HCT116 (cell line): ENCODE results near the gene SLC35E2B. TPM values are rescaled to one million over a fixed set of nuclear protein-coding genes. Genes with fewer than 3 reads are reported as not detected.
"Not testable (repeated sequence)": the region's sequence is repeated elsewhere in the genome, so short reads cannot be mapped to it uniquely, and the experiment has no call there.

Source experiments
- ATAC-seq: fragments of 200-7000 bp; cut with Tn5 transposase; 2 replicates; pipeline ENCODE4 v1.9.1; 2020; ENCODE audit warnings: mild to moderate bottlenecking, moderate library complexity
- BruUV-seq: library from RNA; stranded (reverse); fragments of 400-500 nt; replicated peaks from 2 replicates; lab custom pipeline; 2021; lab: Mats Ljungman, UMichigan
- CTCF ChIA-PET: fragments of 300-600 bp; sonication (Branson Sonifier 250); formaldehyde crosslinking; loops from one replicate; lab custom pipeline; 2021; ENCODE audit warnings: antibody characterized with exemption; lab: Charles Lee
- POLR2A ChIA-PET: fragments of 300-600, 350-600 bp; sonication (Branson Sonifier 250); formaldehyde crosslinking; loops from one replicate; lab custom pipeline; 2021; ENCODE audit warnings: antibody characterized with exemption; lab: Charles Lee
- RAD21 ChIA-PET, 2 experiments: fragments of 300-600 bp; sonication (Branson Sonifier 250); formaldehyde crosslinking; loops; one replicate each; lab custom pipeline; 2023; ENCODE audit warnings: low total read pairs in 2 of 2; ENCODE audit not compliant: uncharacterized antibody in 2 of 2, unreplicated experiment in 2 of 2, low non-redundant PET in 1 of 2; lab: Charles Lee
- DNase-seq: peaks from one replicate; pipeline ENCODE4 v3.0.0-alpha.2; 2010; ENCODE audit warnings: low read depth, low spot score
- H2AFZ ChIP-seq: fragments of 200-600 bp; shearing (Covaris generic), sonication (generic); 2 replicates; pipeline ENCODE4 v1.6.1; 2017; ENCODE audit warnings: low read depth, mixed run types, mixed read lengths, antibody characterized with exemption, low read length; ENCODE audit not compliant: poor library complexity, severe bottlenecking
- H3K27ac ChIP-seq: 2 replicates; pipeline ENCODE4 v1.5.1; 2012; ENCODE audit warnings: low read depth, low read length
- H3K27me3 ChIP-seq: fragments of 200-600 bp; sonication (generic); 2 replicates; pipeline ENCODE4 v1.6.1; 2016; ENCODE audit warnings: mixed run types, low read length, mixed read lengths; ENCODE audit not compliant: insufficient read depth
- H3K36me3 ChIP-seq, 2 experiments: fragments of 200-500 bp in 1 of 2; fragments of 200-600 bp in 1 of 2; sonication (Bioruptor generic) in 1 of 2; sonication (generic) in 1 of 2; 2 replicates each; pipeline versions ENCODE4 v1.5.1 to v1.6.1; 2014 to 2016; ENCODE audit warnings: low read length in 2 of 2, inconsistent platforms in 1 of 2, mixed read lengths in 1 of 2, mixed run types in 1 of 2; ENCODE audit not compliant: insufficient read depth in 2 of 2, control insufficient read depth in 1 of 2
- H3K4me1 ChIP-seq, 2 experiments: fragments of 200-600 bp in 1 of 2; sonication (generic) in 1 of 2; 2 replicates each; pipeline versions ENCODE4 v1.5.1 to v1.6.1; 2012 to 2017; ENCODE audit warnings: low read length in 2 of 2, inconsistent platforms in 1 of 2, mild to moderate bottlenecking in 1 of 2, mixed read lengths in 1 of 2, mixed run types in 1 of 2, moderate library complexity in 1 of 2; ENCODE audit not compliant: insufficient read depth in 2 of 2, control insufficient read depth in 1 of 2
- H3K4me2 ChIP-seq: fragments of 200-600 bp; sonication (generic); 2 replicates; pipeline ENCODE4 v1.6.1; 2017; ENCODE audit warnings: mixed run types, low read length, mixed read lengths
- H3K4me3 ChIP-seq, 2 experiments: fragments of 200-600 bp in 1 of 2; sonication (generic) in 1 of 2; replicated peaks in 1 of 2; 2 replicates each; pipeline ENCODE4 v1.5.1; 2011 to 2016; ENCODE audit warnings: low read length in 2 of 2, control low read depth in 1 of 2, low read depth in 1 of 2, mild to moderate bottlenecking in 1 of 2, mixed read lengths in 1 of 2, mixed run types in 1 of 2
- H3K79me2 ChIP-seq: fragments of 200-600 bp; sonication (generic); 2 replicates; pipeline ENCODE4 v1.6.1; 2017; ENCODE audit warnings: mild to moderate bottlenecking, mixed run types, low read length, moderate library complexity, mixed read lengths; ENCODE audit not compliant: insufficient read depth
- H3K9ac ChIP-seq: fragments of 200-600 bp; sonication (generic); 2 replicates; pipeline ENCODE4 v1.6.1; 2016; ENCODE audit warnings: low read length, mixed read lengths
- H3K9me2 ChIP-seq: fragments of 200-600 bp; sonication (generic), shearing (Covaris generic); 2 replicates; pipeline ENCODE4 v1.6.1; 2017; ENCODE audit warnings: mixed run types, mild to moderate bottlenecking, moderate library complexity; ENCODE audit not compliant: insufficient read depth
- H3K9me3 ChIP-seq, 2 experiments: fragments of 200-500 bp in 1 of 2; fragments of 200-600 bp in 1 of 2; sonication (Bioruptor generic) in 1 of 2; sonication (generic) in 1 of 2; 2 replicates each; pipeline ENCODE4 v1.6.1; 2014 to 2017; ENCODE audit warnings: low read length in 2 of 2, mixed read lengths in 2 of 2, inconsistent platforms in 1 of 2, low read depth in 1 of 2, mild to moderate bottlenecking in 1 of 2, mixed run types in 1 of 2, moderate library complexity in 1 of 2; ENCODE audit not compliant: control insufficient read depth in 1 of 2, insufficient read depth in 1 of 2
- H4K20me1 ChIP-seq: fragments of 200-600 bp; sonication (generic), shearing (Covaris generic); 2 replicates; pipeline ENCODE4 v1.6.1; 2017; ENCODE audit warnings: mixed run types, mild to moderate bottlenecking, moderate library complexity; ENCODE audit not compliant: insufficient read depth
- CBX3 ChIP-seq: IDR thresholded peaks from 2 replicates; pipeline ENCODE4 v1.6.1; 2012; ENCODE audit warnings: low read depth
- CEBPB ChIP-seq: IDR thresholded peaks from 2 replicates; pipeline ENCODE4 v1.6.1; 2012; ENCODE audit warnings: low read depth
- ELF1 ChIP-seq: IDR thresholded peaks from 2 replicates; pipeline ENCODE4 v1.6.1; 2012; ENCODE audit warnings: low read depth, borderline replicate concordance
- EZH2 ChIP-seq: fragments of 200-600 bp; sonication (generic); IDR thresholded peaks from 2 replicates; pipeline ENCODE4 v1.6.1; 2017; ENCODE audit warnings: antibody characterized with exemption, mixed run types
- EZH2phosphoT487 ChIP-seq: fragments of 200-600 bp; IDR thresholded peaks from 2 replicates; pipeline ENCODE4 v1.6.1; 2018; ENCODE audit warnings: antibody characterized with exemption, borderline replicate concordance
- POLR2A ChIP-seq: IDR thresholded peaks from 2 replicates; pipeline ENCODE4 v1.7.0; 2011; ENCODE audit warnings: borderline replicate concordance; ENCODE audit not compliant: insufficient read depth, insufficient read length; ENCODE audit errors: extremely low read depth
- POLR2AphosphoS5 ChIP-seq: IDR thresholded peaks from 2 replicates; pipeline ENCODE4 v1.6.1; 2011; ENCODE audit warnings: mild to moderate bottlenecking, low read depth, low read length, moderate library complexity
- SIN3A ChIP-seq: IDR thresholded peaks from 2 replicates; pipeline ENCODE4 v1.6.1; 2012; ENCODE audit warnings: low read depth
- SP1 ChIP-seq: IDR thresholded peaks from 2 replicates; pipeline ENCODE4 v1.6.1; 2012; ENCODE audit warnings: low read depth
- TCF7L2 ChIP-seq: IDR thresholded peaks from 2 replicates; pipeline ENCODE4 v1.7.0; 2011; ENCODE audit warnings: borderline replicate concordance, inconsistent platforms; ENCODE audit not compliant: insufficient read depth, insufficient read length; ENCODE audit errors: extremely low read depth
- YY1 ChIP-seq: IDR thresholded peaks from 2 replicates; pipeline ENCODE4 v1.6.1; 2011; ENCODE audit warnings: low read length, low read depth, moderate library complexity, mild to moderate bottlenecking; ENCODE audit not compliant: insufficient replicate concordance; ENCODE audit errors: extremely low read depth
- ZFX ChIP-seq: fragments of 450-650 bp; IDR thresholded peaks from 2 replicates; pipeline ENCODE4 v1.6.1; 2017
- ZNF274 ChIP-seq: fragments of 200-500 bp; sonication (Bioruptor generic); IDR thresholded peaks from 2 replicates; pipeline ENCODE4 v1.6.1; 2014; ENCODE audit warnings: mild to moderate bottlenecking, low read depth, low read length, inconsistent platforms
- intact Hi-C: fragments of 100-400 bp; cut with micrococcal nuclease; formaldehyde crosslinking; loops from 2 replicates; pipeline ENCODE4 v1.10.0; 2022
- total RNA-seq: library from RNA; stranded (reverse); gene quantifications from one replicate; pipeline ENCODE4 v1.2.1, GENCODE V29; 2021; ENCODE audit not compliant: unreplicated experiment
- TF ChIP-seq, protein P1 (sequence below): IDR thresholded peaks from 2 replicates; pipeline ENCODE4 v1.6.1; 2011; ENCODE audit warnings: mild to moderate bottlenecking, low read length, moderate library complexity; ENCODE audit not compliant: insufficient replicate concordance; ENCODE audit errors: extremely low read depth
- TF ChIP-seq, protein P2 (sequence below): IDR thresholded peaks from 2 replicates; pipeline ENCODE4 v1.6.1; 2012

SLC35E2B gene
- total RNA-seq, 1 experiment from 2014 or later: 30.3 TPM

- no peaks in the 10 kb centered on the region for H3K9me2 ChIP-seq
- ChIA-PET CTCF (no interaction called here), RAD21 (no interaction called here), POLR2A (no interaction called here)
- 0 out of 2 replicates have a peak overlapping the region, but pooled peaks have one; percentile 15 for H3K27ac ChIP-seq
- no TSS peak for BruUV-seq
- intact Hi-C loops: no loop called here
- H3K27me3 ChIP-seq: no peaks in the 10 kb centered on the region
- H3K36me3 ChIP-seq: no peaks in the 10 kb centered on the region
- TF ChIP-seq POLR2AphosphoS5: no peak
- TF ChIP-seq, protein P1, sequence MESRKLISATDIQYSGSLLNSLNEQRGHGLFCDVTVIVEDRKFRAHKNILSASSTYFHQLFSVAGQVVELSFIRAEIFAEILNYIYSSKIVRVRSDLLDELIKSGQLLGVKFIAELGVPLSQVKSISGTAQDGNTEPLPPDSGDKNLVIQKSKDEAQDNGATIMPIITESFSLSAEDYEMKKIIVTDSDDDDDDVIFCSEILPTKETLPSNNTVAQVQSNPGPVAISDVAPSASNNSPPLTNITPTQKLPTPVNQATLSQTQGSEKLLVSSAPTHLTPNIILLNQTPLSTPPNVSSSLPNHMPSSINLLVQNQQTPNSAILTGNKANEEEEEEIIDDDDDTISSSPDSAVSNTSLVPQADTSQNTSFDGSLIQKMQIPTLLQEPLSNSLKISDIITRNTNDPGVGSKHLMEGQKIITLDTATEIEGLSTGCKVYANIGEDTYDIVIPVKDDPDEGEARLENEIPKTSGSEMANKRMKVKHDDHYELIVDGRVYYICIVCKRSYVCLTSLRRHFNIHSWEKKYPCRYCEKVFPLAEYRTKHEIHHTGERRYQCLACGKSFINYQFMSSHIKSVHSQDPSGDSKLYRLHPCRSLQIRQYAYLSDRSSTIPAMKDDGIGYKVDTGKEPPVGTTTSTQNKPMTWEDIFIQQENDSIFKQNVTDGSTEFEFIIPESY: no peak
- no peak for TF ChIP-seq CBX3
- TF ChIP-seq SIN3A: no peak
- TF ChIP-seq EZH2: no peak
- no peak for TF ChIP-seq POLR2A
- no peak for TF ChIP-seq YY1
- TF ChIP-seq ELF1: no peak
- TF ChIP-seq TCF7L2: no peak
- TF ChIP-seq, protein P2, sequence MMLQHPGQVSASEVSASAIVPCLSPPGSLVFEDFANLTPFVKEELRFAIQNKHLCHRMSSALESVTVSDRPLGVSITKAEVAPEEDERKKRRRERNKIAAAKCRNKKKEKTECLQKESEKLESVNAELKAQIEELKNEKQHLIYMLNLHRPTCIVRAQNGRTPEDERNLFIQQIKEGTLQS: no peak
- no peak for TF ChIP-seq SP1
- no peak for TF ChIP-seq ZFX
- no peak for TF ChIP-seq ZNF274
- no peak for TF ChIP-seq EZH2phosphoT487
- no peak for TF ChIP-seq CEBPB
- ATAC-seq (no peak), DNase-seq (no peak)
- H3K79me2 ChIP-seq: no peaks in the 10 kb centered on the region
- no peaks in the 10 kb centered on the region for H3K9me3 ChIP-seq
- no peak overlapping the region for H3K4me2 ChIP-seq
- no peak overlapping the region for H3K4me3 ChIP-seq
- H3K4me1 ChIP-seq: peaks cover 0 to 7% of the 10 kb centered on the region in 2 experiments; a peak in 1 of 4 replicates
- H2AFZ ChIP-seq: no peak overlapping the region
- no peaks in the 10 kb centered on the region for H4K20me1 ChIP-seq
- no peak overlapping the region for H3K9ac ChIP-seq
These were observed 14.6 kb downstream of the SLC35E2B start for GRCh38 chr1:1677718-1678580.

DNA sequence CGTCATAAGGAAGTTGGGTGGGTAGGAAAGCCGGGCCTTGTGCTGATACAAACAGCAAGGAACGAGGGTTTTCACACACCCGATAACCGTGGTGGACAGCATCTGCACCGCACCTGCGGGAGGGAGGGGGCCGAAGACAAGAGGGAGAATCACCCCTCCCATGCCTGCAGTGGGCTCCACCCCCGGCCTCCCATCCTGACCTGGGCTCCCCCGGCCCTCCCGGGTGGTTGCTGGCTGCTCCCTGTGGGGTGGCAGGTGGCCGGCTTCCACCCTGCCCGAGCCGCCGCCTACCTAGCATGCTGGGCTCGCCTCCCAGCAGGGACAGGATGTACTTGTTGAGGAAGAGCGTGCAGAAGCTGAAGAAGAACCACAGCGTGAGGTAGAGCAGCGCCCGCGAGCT is 16.5 kb downstream of the SLC35E2B start:
- ATAC-seq, RAD21 ChIA-PET, intact Hi-C loops, DNase-seq, POLR2A ChIA-PET, H3K36me3 ChIP-seq, H3K4me3 ChIP-seq, H3K4me1 ChIP-seq, H3K4me2 ChIP-seq, H4K20me1 ChIP-seq, H3K9ac ChIP-seq, H3K79me2 ChIP-seq, CTCF ChIA-PET, BruUV-seq, H3K9me2 ChIP-seq, H3K9me3 ChIP-seq, H3K27me3 ChIP-seq, H2AFZ ChIP-seq, H3K27ac ChIP-seq: not testable (repeated sequence)
